Right lobe of liver (tissue), 6 donors: ENCODE measurements around the gene MAPK14. TPM values are rescaled to one million over a fixed set of nuclear protein-coding genes. Genes with fewer than 3 reads are reported as not detected.

ENCODE experiments used
- ATAC-seq, 4 donors: fragments of 200-7000 bp; cut with Tn5 transposase; one replicate each; pipeline ENCODE4 v1.9.1; 2020; ENCODE audit warnings: mild to moderate bottlenecking in 4 of 4, moderate library complexity in 4 of 4
- DNase-seq, 3 donors: peaks; one replicate each; pipeline ENCODE4 v3.0.0-alpha.2; 2020
- H3K27ac ChIP-seq, 3 donors: fragments of 200-600 bp; one replicate each; pipeline ENCODE4 v1.8.0; 2022
- H3K27me3 ChIP-seq, 2 donors: fragments of 200-600 bp; one replicate each; pipeline ENCODE4 v1.8.0; 2022
- H3K36me3 ChIP-seq, 4 donors: fragments of 200-600 bp; sonication (generic) in 1 of 4; one replicate each; pipeline versions ENCODE4 v1.5.1 to v1.8.0; 2017 to 2022; ENCODE audit warnings: control low read depth in 1 of 4
- H3K4me1 ChIP-seq, 4 donors: fragments of 200-600 bp; sonication (generic) in 1 of 4; one replicate each; pipeline versions ENCODE4 v1.5.1 to v1.8.0; 2017 to 2022; ENCODE audit warnings: control low read depth in 1 of 4
- H3K4me3 ChIP-seq, 3 donors: fragments of 200-600 bp; one replicate each; pipeline ENCODE4 v1.8.0; 2022
- H3K9me3 ChIP-seq, 4 donors: fragments of 200-600 bp; sonication (generic) in 1 of 4; one replicate each; pipeline versions ENCODE4 v1.5.1 to v1.8.0; 2017 to 2022; ENCODE audit warnings: control low read depth in 1 of 4
- CTCF ChIP-seq, 4 donors: fragments of 200-600 bp in 3 of 4; fragments of 450-650 bp in 1 of 4; IDR thresholded peaks; one replicate each; pipeline versions ENCODE4 v1.5.1 to v1.8.0; 2016 to 2022; ENCODE audit warnings: antibody characterized with exemption in 4 of 4, mild to moderate bottlenecking in 2 of 4
- POLR2A ChIP-seq: fragments of 450-650 bp; IDR thresholded peaks from one replicate; pipeline ENCODE4 v1.6.1; 2017; ENCODE audit warnings: antibody characterized with exemption, mild to moderate bottlenecking
- WGBS: methylation state at CpG from one replicate; pipeline ENCODE4 v1.1.6; 2018; ENCODE audit warnings: low coverage, low lambda C conversion rate; ENCODE audit not compliant: insufficient coverage; ENCODE audit errors: missing lambda C conversion rate; 5-methylcytosine and 5-hydroxymethylcytosine counted together
- intact Hi-C, 2 donors: fragments of 100-400 bp; cut with DNase I; formaldehyde crosslinking; loops; one replicate each; pipeline versions ENCODE4 v1.11.2 to v1.14.1; 2022
- total RNA-seq, 6 experiments: library from RNA; depleted of rRNA in 2 of 6; stranded (reverse); fragments of >200 nt in 2 of 6; fragmentation: NEBNext Ultra II Directional in 3 of 6; extraction: Animal tissue kit (Norgen Biotek cat#: 25700) in 3 of 6; gene quantifications; one replicate each; pipeline versions ENCODE4 v1.1.0 to v1.2.4, GENCODE V29; 2016 to 2023
- donor health status: DM: no; HTN: yes; CAD: no.
- donor health status: DM: no; HTN: no; CAD: no.
- donor health status: DM: no; HTN: no; CAD: no.
- donor health status: DM: no; HTN: yes; CAD: no.
- donor health status: DM: no; HTN: yes; CAD: no.

Gene MAPK14
- total RNA-seq, 6 experiments from 2014 or later, result 37.9 to 53.3 (median 45.3) TPM

- H3K27me3 ChIP-seq, result no peaks in the 10 kb centered on the region
- no peak overlapping the region for H3K4me3 ChIP-seq
- WGBS, result 57% methylated on average over 3 of the region's 3 CpGs
- H3K36me3 ChIP-seq, result no peaks in the 10 kb centered on the region
- TF ChIP-seq CTCF (IDR thresholded peaks at IDR 0.05), result no peak
- TF ChIP-seq POLR2A, result no peak
- no peak for DNase-seq
- peak in 1 of 4 donors; percentile 18 for ATAC-seq
- no peaks in the 10 kb centered on the region for H3K9me3 ChIP-seq
- H3K4me1 ChIP-seq, result peaks cover 0 to 63% (median 7%) of the 10 kb centered on the region in 4 donors
- H3K27ac ChIP-seq, result peak overlapping the region in 1 of 3 donors; percentile 4
- intact Hi-C loops, result no loop called here
Measured at GRCh38 chr6:36067374-36068011, 39.9 kb downstream of the MAPK14 start.

GRCh38 chr6:36068012-36068392 is 40.4 kb downstream of the MAPK14 start:
- no peak for TF ChIP-seq CTCF (IDR thresholded peaks at IDR 0.05)
- no peak for TF ChIP-seq POLR2A
- DNase-seq, result no peak
- Histone ChIP-seq H3K36me3 (peaks cover 0 to 1% (median 0%) of the 10 kb centered on the region in 4 donors), H3K27me3 (no peaks in the 10 kb centered on the region), H3K9me3 (no peaks in the 10 kb centered on the region), H3K4me1 (peaks cover 0 to 60% (median 7%) of the 10 kb centered on the region in 4 donors), H3K4me3 (no peak overlapping the region), H3K27ac (no peak overlapping the region)
- ATAC-seq, result no peak
- intact Hi-C loops, result no loop called here

- ATAC-seq (no peak), DNase-seq (no peak)
- Histone ChIP-seq H3K27ac (no peak overlapping the region), H3K27me3 (no peaks in the 10 kb centered on the region), H3K36me3 (peaks cover 0 to 4% (median 0%) of the 10 kb centered on the region in 4 donors), H3K9me3 (no peaks in the 10 kb centered on the region), H3K4me3 (no peak overlapping the region), H3K4me1 (peaks cover 0 to 56% (median 5%) of the 10 kb centered on the region in 4 donors)
- intact Hi-C loops, result no loop called here
- WGBS, result 89% methylated on average over 3 of the region's 3 CpGs
- no peak for TF ChIP-seq CTCF (IDR thresholded peaks at IDR 0.05)
- TF ChIP-seq POLR2A, result no peak
Measured at GRCh38 chr6:36068586-36068985, 41.0 kb downstream of the MAPK14 start.

GRCh38 chr6:36069573-36069972 is 42.0 kb downstream of the MAPK14 start:
- no peaks in the 10 kb centered on the region for H3K9me3 ChIP-seq
- no peak overlapping the region for H3K4me3 ChIP-seq
- DNase-seq (no peak), ATAC-seq (no peak)
- H3K4me1 ChIP-seq, result peaks cover 0 to 46% (median 4%) of the 10 kb centered on the region in 4 donors
- H3K27me3 ChIP-seq, result no peaks in the 10 kb centered on the region
- no peak overlapping the region for H3K27ac ChIP-seq
- intact Hi-C loops, result no loop called here
- peaks cover 0 to 4% (median 0%) of the 10 kb centered on the region in 4 donors for H3K36me3 ChIP-seq
- TF ChIP-seq CTCF (IDR thresholded peaks at IDR 0.05) (no peak), POLR2A (no peak)
- WGBS, result 69% methylated on average over 1 of the region's 1 CpG

- ATAC-seq, result no peak
Measured at GRCh38 chr6:36070252-36070651, 42.6 kb downstream of the MAPK14 start.

More at GRCh38 chr6:36070252-36070651, 42.6 kb downstream of the MAPK14 start:
- intact Hi-C loops, result no loop called here
- no peak for DNase-seq
- H3K4me3 ChIP-seq, result no peak overlapping the region
- H3K27me3 ChIP-seq, result no peaks in the 10 kb centered on the region
- H3K27ac ChIP-seq, result no peak overlapping the region
- H3K4me1 ChIP-seq, result peaks cover 0 to 43% (median 4%) of the 10 kb centered on the region in 4 donors
- no peak for TF ChIP-seq CTCF (IDR thresholded peaks at IDR 0.05)
- H3K36me3 ChIP-seq, result peaks cover 0 to 4% (median 0%) of the 10 kb centered on the region in 4 donors
- WGBS, result 73% methylated on average over 3 of the region's 3 CpGs
- H3K9me3 ChIP-seq, result no peaks in the 10 kb centered on the region
